AML-193 (cell line): ENCODE data around the gene PACC1.
"Not testable (repeated sequence)": the region's sequence is repeated elsewhere in the genome, so short reads cannot be mapped to it uniquely, and the experiment has no call there.

Source experiments
- DNase-seq, 2 experiments: peaks; one replicate each; lab custom pipeline; 2025; lab: John Stamatoyannopoulos, UW

The PACC1 gene

GRCh38 chr1:212395678-212396437, 18.8 kb downstream of the PACC1 start:
- DNase-seq = not testable (repeated sequence)

GRCh38 chr1:212388985-212389716, 25.5 kb downstream of the PACC1 start:
- no peak for DNase-seq

- DNase-seq = no peak
These were observed 28.7 kb downstream of the PACC1 start for GRCh38 chr1:212386029-212386428.

GRCh38 chr1:212381397-212382035, 33.2 kb downstream of the PACC1 start:
- DNase-seq = no peak

- DNase-seq = no peak
These were observed 35.3 kb downstream of the PACC1 start for GRCh38 chr1:212379366-212379765.

- no peak for DNase-seq
These were observed 37.0 kb downstream of the PACC1 start for GRCh38 chr1:212377644-212378043.

GRCh38 chr1:212375986-212376385, 38.7 kb downstream of the PACC1 start:
- DNase-seq = no peak

- peak; percentile 68 to 78 for DNase-seq
These were observed 46.6 kb downstream of the PACC1 start for GRCh38 chr1:212368073-212368484.

GRCh38 chr1:212367474-212368072, 47.1 kb downstream of the PACC1 start:
- DNase-seq = no peak

GRCh38 chr1:212366901-212367300, 47.8 kb downstream of the PACC1 start:
- no peak for DNase-seq

GRCh38 chr1:212364985-212365384, 49.7 kb downstream of the PACC1 start:
- DNase-seq = no peak

GRCh38 chr1:212359794-212360479, 54.7 kb downstream of the PACC1 start:
- no peak for DNase-seq

- no peak for DNase-seq
These were observed 59.3 kb downstream of the PACC1 start for GRCh38 chr1:212355230-212355969.

- DNase-seq = no peak
These were observed 60.2 kb downstream of the PACC1 start for GRCh38 chr1:212354464-212354863.

- DNase-seq = no peak
These were observed 61.5 kb downstream of the PACC1 start for GRCh38 chr1:212353181-212353580.

GRCh38 chr1:212351588-212352362, 62.9 kb downstream of the PACC1 start:
- no peak for DNase-seq

GRCh38 chr1:212346601-212347000, 68.1 kb downstream of the PACC1 start:
- DNase-seq = no peak

- no peak for DNase-seq
These were observed 69.8 kb downstream of the PACC1 start for GRCh38 chr1:212344905-212345304.

- no peak for DNase-seq
These were observed 73.6 kb downstream of the PACC1 start for GRCh38 chr1:212341090-212341489.

- DNase-seq = no peak
These were observed 85.6 kb downstream of the PACC1 start for GRCh38 chr1:212329105-212329504.
